Measurements from ENCODE around the gene WDR77. TPM values are rescaled to one million over a fixed set of nuclear protein-coding genes. Genes with fewer than 3 reads are reported as not detected.

Gene WDR77
- total RNA-seq, 6 experiments from 2014 or later: 42.5 to 53.7 (median 47.7) TPM

- H3K36me3 Mint-ChIP-seq (ENCODE audit: low read depth): peaks cover 26% of the 10 kb centered on the region
- no peak overlapping the region for H3K4me3 Mint-ChIP-seq
- DNase-seq: no peak
- TF ChIP-seq CTCF (IDR thresholded peaks at IDR 0.05): peak; percentile 70
- no peaks in the 10 kb centered on the region for H3K9me3 Mint-ChIP-seq
- peaks cover 25% of the 10 kb centered on the region for H3K4me1 Mint-ChIP-seq (ENCODE audit: low read depth)
- no peak overlapping the region for H3K27ac Mint-ChIP-seq
- H3K27me3 Mint-ChIP-seq (ENCODE audit: insufficient read depth): no peaks in the 10 kb centered on the region; the same call in 1 of the 2 replicates
Observed at GRCh38 chr1:111441573-111442192, 7.4 kb downstream of the WDR77 start.

- H3K27me3 Mint-ChIP-seq (ENCODE audit: insufficient read depth): no peaks in the 10 kb centered on the region; the same call in 1 of the 2 replicates
- no peaks in the 10 kb centered on the region for H3K9me3 Mint-ChIP-seq
- TF ChIP-seq CTCF (IDR thresholded peaks at IDR 0.05): no peak
- no peak for DNase-seq
- no peak overlapping the region for H3K27ac Mint-ChIP-seq
- H3K4me1 Mint-ChIP-seq (ENCODE audit: low read depth): peaks cover 24% of the 10 kb centered on the region
- H3K4me3 Mint-ChIP-seq: no peak overlapping the region
- H3K36me3 Mint-ChIP-seq (ENCODE audit: low read depth): peaks cover 18% of the 10 kb centered on the region
Observed at GRCh38 chr1:111439461-111440351, 9.3 kb downstream of the WDR77 start.

- Mint-ChIP-seq H3K4me1 (ENCODE audit: low read depth) (peaks cover 13% of the 10 kb centered on the region), H3K27ac (peak overlapping the region; percentile 54), H3K36me3 (ENCODE audit: low read depth) (peaks cover 13% of the 10 kb centered on the region), H3K4me3 (no peak overlapping the region), H3K27me3 (ENCODE audit: insufficient read depth) (no peaks in the 10 kb centered on the region; the same call in 1 of the 2 replicates), H3K9me3 (no peaks in the 10 kb centered on the region)
- DNase-seq: peak; percentile 42
- TF ChIP-seq CTCF (IDR thresholded peaks at IDR 0.05): no peak
Observed at GRCh38 chr1:111436726-111437125, 12.3 kb downstream of the WDR77 start.

GRCh38 chr1:111424281-111424680 lies 24.8 kb downstream of the WDR77 start:
- H3K4me1 Mint-ChIP-seq (ENCODE audit: low read depth): peaks cover 20% of the 10 kb centered on the region

More at GRCh38 chr1:111424281-111424680, 24.8 kb downstream of the WDR77 start:
- no peak for TF ChIP-seq CTCF (IDR thresholded peaks at IDR 0.05)
- Mint-ChIP-seq H3K36me3 (ENCODE audit: low read depth) (no peaks in the 10 kb centered on the region), H3K27ac (no peak overlapping the region), H3K27me3 (ENCODE audit: insufficient read depth) (peaks cover 28% of the 10 kb centered on the region), H3K9me3 (no peaks in the 10 kb centered on the region), H3K4me3 (no peak overlapping the region)
- no peak for DNase-seq
